Activated effector memory CD4-positive, alpha-beta T cell treated with Interleukin-2 at 50 U/mL for 16 hours (primary cell): ENCODE measurements around the gene POLR2H.
"Not testable (repeated sequence)": the region's sequence is repeated elsewhere in the genome, so short reads cannot be mapped to it uniquely, and the experiment has no call there.

Experiments used
- DNase-seq: peaks from one replicate; pipeline ENCODE4 v3.0.0-alpha.2; 2020

The POLR2H gene

GRCh38 chr3:184335661-184336546 lies 25.6 kb upstream of the POLR2H start:
- DNase-seq: peak; percentile 79

- no peak for DNase-seq
Observed at GRCh38 chr3:184336547-184337398, 24.7 kb upstream of the POLR2H start.

- DNase-seq: no peak
Observed at GRCh38 chr3:184337399-184337714, 24.2 kb upstream of the POLR2H start, which contains the start of gene FAM131A. Gene FAM131A, plus strand, starts transcription at chr3:184337600. Its CDS starts 31 bp downstream, at chr3:184337631.

GRCh38 chr3:184337981-184338380 lies 23.5 kb upstream of the POLR2H start:
- DNase-seq: no peak

GRCh38 chr3:184338511-184338945 lies 23.0 kb upstream of the POLR2H start:
- no peak for DNase-seq

GRCh38 chr3:184339001-184339400 lies 22.5 kb upstream of the POLR2H start:
- DNase-seq: no peak

GRCh38 chr3:184339451-184340135 lies 21.9 kb upstream of the POLR2H start:
- not testable (repeated sequence) for DNase-seq

- no peak for DNase-seq
Observed at GRCh38 chr3:184341925-184342324, 19.6 kb upstream of the POLR2H start.

- no peak for DNase-seq
Observed at GRCh38 chr3:184343200-184343876, 18.2 kb upstream of the POLR2H start.

GRCh38 chr3:184344579-184345316 lies 16.8 kb upstream of the POLR2H start:
- DNase-seq: no peak

GRCh38 chr3:184345317-184346144 lies 16.0 kb upstream of the POLR2H start:
- no peak for DNase-seq

GRCh38 chr3:184346480-184347190 lies 14.9 kb upstream of the POLR2H start:
- no peak for DNase-seq

GRCh38 chr3:184347321-184348056 lies 14.0 kb upstream of the POLR2H start:
- no peak for DNase-seq

GRCh38 chr3:184348057-184348382 lies 13.5 kb upstream of the POLR2H start:
- no peak for DNase-seq

- no peak for DNase-seq
Observed at GRCh38 chr3:184349563-184350470, 11.7 kb upstream of the POLR2H start.

- DNase-seq: no peak
Observed at GRCh38 chr3:184350618-184351017, 10.9 kb upstream of the POLR2H start.

- DNase-seq: no peak
Observed at GRCh38 chr3:184351511-184352148, 9.9 kb upstream of the POLR2H start.
